A673 (cell line): Measurements from ENCODE around the gene GNA14. TPM values are rescaled to one million over a fixed set of nuclear protein-coding genes. Genes with fewer than 3 reads are reported as not detected.
"Not testable (repeated sequence)": the region's sequence is repeated elsewhere in the genome, so short reads cannot be mapped to it uniquely, and the experiment has no call there.

ENCODE experiments used
- BruUV-seq: library from RNA; stranded (reverse); fragments of 400-500 nt; replicated peaks from 2 replicates; lab custom pipeline; 2021; lab: Mats Ljungman, UMichigan
- CTCF ChIA-PET: fragments of 300-600 bp; sonication (Branson Sonifier 250); formaldehyde crosslinking; loops from one replicate; lab custom pipeline; 2022; ENCODE audit warnings: antibody characterized with exemption; lab: Charles Lee
- POLR2A ChIA-PET: fragments of 300-600 bp; sonication (Branson Sonifier 250); formaldehyde crosslinking; loops from one replicate; lab custom pipeline; 2022; ENCODE audit warnings: antibody characterized with exemption; ENCODE audit not compliant: low non-redundant PET; lab: Charles Lee
- DNase-seq: peaks from one replicate; pipeline ENCODE4 v3.0.0-alpha.2; 2015; ENCODE audit warnings: low spot score
- H3K27ac ChIP-seq: fragments of 200-600 bp; sonication (generic); 2 replicates; pipeline ENCODE4 v1.5.1; 2016; ENCODE audit warnings: mixed run types, low read depth, mild to moderate bottlenecking, mixed read lengths, antibody characterized with exemption, low read length; ENCODE audit not compliant: poor library complexity, severe bottlenecking
- H3K27me3 ChIP-seq: fragments of 200-600 bp; sonication (generic); replicated peaks from 2 replicates; pipeline ENCODE4 v1.6.1; 2017; ENCODE audit warnings: mixed run types, low read depth, mild to moderate bottlenecking, mixed read lengths, antibody characterized with exemption, low read length; ENCODE audit not compliant: insufficient read depth, poor library complexity
- H3K36me3 ChIP-seq: fragments of 200-600 bp; sonication (generic); 2 replicates; pipeline ENCODE4 v1.6.1; 2016; ENCODE audit warnings: mixed run types, mild to moderate bottlenecking, mixed read lengths, antibody characterized with exemption, low read length; ENCODE audit not compliant: insufficient read depth, poor library complexity, severe bottlenecking
- H3K4me1 ChIP-seq: fragments of 200-600 bp; sonication (generic); 2 replicates; pipeline ENCODE4 v1.6.1; 2017; ENCODE audit warnings: mixed run types, mild to moderate bottlenecking, mixed read lengths, antibody characterized with exemption, low read length; ENCODE audit not compliant: insufficient read depth, poor library complexity, severe bottlenecking
- H3K4me3 ChIP-seq: fragments of 200-600 bp; sonication (generic); 2 replicates; pipeline ENCODE4 v1.5.1; 2016; ENCODE audit warnings: low read depth, mixed run types, mild to moderate bottlenecking, mixed read lengths, low read length; ENCODE audit not compliant: poor library complexity, severe bottlenecking
- H3K9me3 ChIP-seq: fragments of 200-600 bp; sonication (generic); 2 replicates; pipeline ENCODE4 v1.6.1; 2016; ENCODE audit warnings: mixed run types, low read depth, mild to moderate bottlenecking, mixed read lengths, antibody characterized with exemption, low read length; ENCODE audit not compliant: poor library complexity, severe bottlenecking
- CTCF ChIP-seq: fragments of 300-800, 200-600 bp; sonication (generic); conservative IDR thresholded peaks from 2 replicates; pipeline ENCODE4 v1.5.1; 2017; ENCODE audit warnings: low read depth, mild to moderate bottlenecking, antibody characterized with exemption, low read length, moderate library complexity, mixed read lengths
- EZH2 ChIP-seq: fragments of 200-600 bp; sonication (generic); IDR thresholded peaks from 2 replicates; pipeline ENCODE4 v1.6.1; 2017; ENCODE audit warnings: borderline replicate concordance, low read depth, mild to moderate bottlenecking, mixed read lengths, antibody characterized with exemption, low read length; ENCODE audit not compliant: poor library complexity, severe bottlenecking
- intact Hi-C: fragments of 100-400 bp; cut with micrococcal nuclease; formaldehyde crosslinking; loops from one replicate; pipeline ENCODE4 v1.10.0; 2022; ENCODE audit not compliant: unreplicated experiment
- total RNA-seq: library from RNA; stranded (reverse); gene quantifications from 2 replicates; pipeline ENCODE4 v1.2.3, GENCODE V29; 2021

GNA14 gene
- total RNA-seq, 1 experiment from 2014 or later: 2.7 TPM

- Histone ChIP-seq H3K27me3 (peaks cover 16% of the 10 kb centered on the region), H3K4me3 (no peak overlapping the region), H3K9me3 (no peaks in the 10 kb centered on the region), H3K36me3 (no peaks in the 10 kb centered on the region), H3K27ac (no peak overlapping the region), H3K4me1 (no peaks in the 10 kb centered on the region)
- no peak for TF ChIP-seq CTCF
- no peak for TF ChIP-seq EZH2
- CTCF ChIA-PET: no interaction called here
- no TSS peak for BruUV-seq
- intact Hi-C loops: no loop called here
- DNase-seq: no peak
- POLR2A ChIA-PET: no interaction called here
Measured at GRCh38 chr9:77402286-77402685, 245.8 kb downstream of the GNA14 start.

DNA sequence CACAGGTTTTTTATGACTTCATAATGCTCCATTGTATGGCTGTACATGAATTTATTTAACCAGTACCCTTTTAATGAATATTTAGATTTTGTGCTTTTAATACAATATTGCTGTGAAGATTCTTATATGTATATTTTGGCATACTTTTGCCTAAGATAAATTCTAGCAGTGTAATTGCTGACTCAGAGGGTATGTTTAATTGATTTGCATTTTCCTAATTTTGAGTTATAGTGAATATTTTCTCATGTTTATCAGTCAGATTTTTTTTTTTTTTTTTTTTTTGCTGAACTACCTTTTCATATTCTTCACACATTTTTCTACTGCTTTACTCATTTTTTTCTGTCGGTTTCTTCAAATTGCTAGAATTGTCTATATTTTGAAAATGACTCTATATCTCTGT is 248.2 kb downstream of the GNA14 start:
- BruUV-seq: no TSS peak
- TF ChIP-seq EZH2 (no peak), CTCF (no peak)
- no peak overlapping the region for H3K27ac ChIP-seq
- ChIA-PET CTCF (no interaction called here), POLR2A (no interaction called here)
- intact Hi-C loops: no loop called here
- peaks cover 20% of the 10 kb centered on the region for H3K27me3 ChIP-seq
- H3K4me3 ChIP-seq: no peak overlapping the region
- no peaks in the 10 kb centered on the region for H3K9me3 ChIP-seq
- H3K4me1 ChIP-seq: no peaks in the 10 kb centered on the region
- DNase-seq: no peak
- no peaks in the 10 kb centered on the region for H3K36me3 ChIP-seq

GRCh38 chr9:77398581-77398980 is 249.5 kb downstream of the GNA14 start:
- DNase-seq, BruUV-seq, H3K27ac ChIP-seq, H3K36me3 ChIP-seq, H3K9me3 ChIP-seq, H3K4me3 ChIP-seq, H3K4me1 ChIP-seq, CTCF ChIA-PET, POLR2A ChIA-PET, intact Hi-C loops: not testable (repeated sequence)
- H3K27me3 ChIP-seq: peaks cover 23% of the 10 kb centered on the region

- Histone ChIP-seq H3K4me1 (no peaks in the 10 kb centered on the region), H3K4me3 (no peak overlapping the region), H3K9me3 (no peaks in the 10 kb centered on the region), H3K36me3 (no peaks in the 10 kb centered on the region), H3K27me3 (peaks cover 22% of the 10 kb centered on the region), H3K27ac (no peak overlapping the region)
- intact Hi-C loops: no loop called here
- no peak for DNase-seq
- TF ChIP-seq CTCF: no peak
- TF ChIP-seq EZH2: no peak
- POLR2A ChIA-PET: no interaction called here
- CTCF ChIA-PET: no interaction called here
- no TSS peak for BruUV-seq
Measured at GRCh38 chr9:77392328-77392727, 255.8 kb downstream of the GNA14 start.
